ENCODE results near the gene CYB561D2. TPM values are rescaled to one million over a fixed set of nuclear protein-coding genes. Genes with fewer than 3 reads are reported as not detected.

CYB561D2 gene
- total RNA-seq, 1 donor from 2014 or later, result 27.5 TPM

DNA sequence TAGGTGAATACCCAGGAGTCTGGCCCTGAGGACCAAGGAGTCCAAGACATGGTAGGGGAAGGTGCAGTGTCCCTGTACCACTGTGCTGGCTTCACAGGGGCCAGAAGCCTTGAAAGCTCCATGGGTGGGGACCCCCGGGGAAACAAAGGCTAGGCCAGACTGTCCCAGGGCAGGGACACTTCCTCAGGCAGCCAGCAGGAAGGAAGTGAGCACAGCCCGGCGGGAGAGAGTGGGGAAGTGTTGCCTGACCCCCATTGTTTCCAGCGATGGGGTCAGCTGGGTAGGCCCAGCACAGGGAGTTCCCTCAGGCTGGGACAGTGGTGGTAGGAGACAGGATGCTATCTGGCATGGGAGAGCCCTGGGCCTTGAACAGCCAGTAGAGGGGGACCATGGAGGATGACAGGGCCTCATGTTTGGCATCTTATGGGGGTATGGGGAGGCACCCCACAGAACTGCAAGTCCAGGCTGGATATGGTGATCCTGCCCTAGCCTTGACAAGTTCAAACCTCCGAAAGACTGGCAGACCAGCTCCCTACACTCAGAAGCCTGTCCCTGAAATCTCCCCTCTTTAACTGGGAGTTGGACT lies 27.0 kb upstream of the CYB561D2 start:
- no peak for DNase-seq (ENCODE audit: low spot score)

DNA sequence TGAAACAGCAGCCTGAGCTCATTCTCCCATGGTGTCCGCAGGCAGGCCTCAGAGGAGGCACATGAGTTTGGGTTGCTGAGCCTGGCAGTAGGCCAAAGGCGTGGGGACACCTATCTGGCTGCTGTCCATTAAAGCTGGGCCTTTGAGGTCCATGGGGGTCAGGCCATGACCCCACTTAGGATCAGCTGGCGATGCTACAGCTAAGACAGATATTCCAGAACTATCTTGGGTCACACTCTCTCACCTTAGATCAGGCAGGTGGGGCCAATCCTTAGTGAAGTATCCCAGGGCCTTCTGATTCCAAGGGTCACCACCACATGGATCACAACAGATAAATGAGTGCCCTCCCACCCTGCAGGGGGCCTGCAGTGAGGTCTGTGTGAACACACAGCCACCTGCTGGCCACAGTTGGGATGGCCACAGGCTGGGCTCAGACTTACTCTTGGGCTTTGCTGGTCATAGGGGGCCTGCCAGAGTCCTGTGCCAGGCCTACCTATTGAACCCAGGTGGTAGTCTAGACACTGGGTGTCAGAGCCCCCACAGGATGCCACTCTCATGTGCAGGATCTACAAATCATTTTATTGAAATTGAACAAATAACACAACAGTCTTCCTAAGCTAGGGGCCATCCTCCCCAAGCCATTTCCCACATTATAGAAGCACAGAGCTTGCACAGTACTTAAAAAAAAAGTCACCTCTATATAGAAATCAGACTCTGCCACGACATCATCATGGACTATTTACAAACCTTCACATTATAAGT lies 26.1 kb upstream of the CYB561D2 start:
- DNase-seq (ENCODE audit: low spot score), result no peak

DNA sequence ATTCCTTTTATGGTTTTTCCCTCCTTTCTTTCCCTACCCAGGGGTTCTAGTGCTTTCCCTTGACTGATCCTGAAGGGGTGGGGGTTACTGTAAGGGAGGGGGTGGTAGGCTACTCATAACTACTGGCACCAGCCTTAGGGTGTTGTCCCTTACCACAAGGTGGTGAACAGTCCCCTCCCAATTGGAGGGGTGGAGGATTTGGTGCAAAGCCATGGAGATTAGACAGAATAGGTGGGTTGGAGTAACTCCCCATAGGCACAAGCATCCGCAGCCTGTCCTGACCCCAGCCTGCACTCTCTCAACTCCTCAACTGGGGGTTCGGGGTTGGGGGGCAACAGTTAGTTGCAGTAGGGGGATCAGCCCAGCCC lies 25.6 kb upstream of the CYB561D2 start:
- no peak for DNase-seq (ENCODE audit: low spot score)

DNA sequence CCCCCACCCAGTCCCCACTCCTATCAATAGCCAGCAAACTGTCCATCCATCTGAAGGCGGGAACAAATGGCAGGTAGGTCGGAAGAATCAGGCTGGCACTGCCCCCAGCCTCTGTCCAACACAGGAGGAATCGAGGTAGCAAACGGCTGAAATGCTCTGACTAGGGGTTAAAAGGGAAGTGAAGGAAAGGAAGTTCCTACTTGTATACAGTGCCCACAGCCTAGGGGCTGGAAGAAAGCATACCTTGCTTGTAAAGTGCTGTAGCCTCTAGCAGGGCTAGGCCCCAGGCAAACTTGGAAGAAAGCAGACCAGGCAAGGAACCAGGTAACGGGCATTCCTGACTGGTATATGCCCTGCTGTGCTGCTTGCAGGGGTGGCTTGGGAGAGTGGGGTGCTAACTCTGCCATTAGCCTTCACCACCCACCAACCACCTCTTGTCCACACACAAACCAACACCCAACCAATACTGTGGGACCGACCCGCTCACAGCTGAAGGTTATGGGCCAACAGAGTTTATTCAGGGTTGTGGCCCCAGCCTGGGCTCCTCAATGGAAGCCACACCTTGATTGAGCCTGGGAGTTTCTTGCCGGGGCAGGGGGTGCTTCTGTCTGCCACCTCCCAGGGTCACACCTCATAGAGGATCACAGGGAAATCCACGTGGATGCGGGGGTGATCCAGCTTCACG lies 25.0 kb upstream of the CYB561D2 start:
- no peak for DNase-seq (ENCODE audit: low spot score)

DNA sequence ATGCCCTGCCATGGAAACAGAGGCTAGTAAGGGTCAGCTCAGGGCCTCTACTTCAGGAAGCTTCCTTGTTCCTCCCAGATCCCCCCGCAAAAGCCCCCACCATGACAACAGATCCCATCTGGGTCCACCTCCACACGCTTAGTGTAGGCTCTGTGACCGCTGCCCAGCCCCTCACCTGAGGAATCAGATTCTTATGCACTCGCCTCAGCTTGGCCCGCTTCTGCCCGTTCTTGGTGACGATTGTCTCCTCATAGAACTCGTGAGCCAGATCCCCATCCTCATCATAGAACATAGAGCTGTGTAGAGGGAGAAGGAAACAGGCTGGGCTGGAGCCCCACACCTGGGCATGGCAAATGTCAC lies 24.5 kb upstream of the CYB561D2 start:
- DNase-seq (ENCODE audit: low spot score), result no peak

DNA sequence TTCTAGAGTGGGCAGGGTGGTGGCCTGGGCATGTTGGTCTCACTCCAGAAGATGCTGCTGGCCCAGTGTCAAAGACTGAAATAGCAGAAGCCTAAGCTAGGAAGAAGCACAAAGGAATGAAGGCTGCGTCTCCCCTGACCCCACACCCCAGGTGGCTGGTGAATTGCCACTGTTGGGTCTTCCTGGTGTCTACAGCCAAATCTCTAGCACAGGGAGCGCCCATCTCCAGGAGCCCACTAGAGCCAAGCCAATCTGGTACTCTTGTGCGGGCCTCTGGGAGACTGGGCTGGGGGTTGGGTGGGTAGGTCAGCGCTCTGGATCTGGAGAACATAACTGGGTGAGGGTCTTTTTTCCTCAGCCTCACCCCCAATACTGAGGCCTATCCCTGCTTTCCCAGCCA lies 23.5 kb upstream of the CYB561D2 start:
- DNase-seq (ENCODE audit: low spot score), result no peak

DNA sequence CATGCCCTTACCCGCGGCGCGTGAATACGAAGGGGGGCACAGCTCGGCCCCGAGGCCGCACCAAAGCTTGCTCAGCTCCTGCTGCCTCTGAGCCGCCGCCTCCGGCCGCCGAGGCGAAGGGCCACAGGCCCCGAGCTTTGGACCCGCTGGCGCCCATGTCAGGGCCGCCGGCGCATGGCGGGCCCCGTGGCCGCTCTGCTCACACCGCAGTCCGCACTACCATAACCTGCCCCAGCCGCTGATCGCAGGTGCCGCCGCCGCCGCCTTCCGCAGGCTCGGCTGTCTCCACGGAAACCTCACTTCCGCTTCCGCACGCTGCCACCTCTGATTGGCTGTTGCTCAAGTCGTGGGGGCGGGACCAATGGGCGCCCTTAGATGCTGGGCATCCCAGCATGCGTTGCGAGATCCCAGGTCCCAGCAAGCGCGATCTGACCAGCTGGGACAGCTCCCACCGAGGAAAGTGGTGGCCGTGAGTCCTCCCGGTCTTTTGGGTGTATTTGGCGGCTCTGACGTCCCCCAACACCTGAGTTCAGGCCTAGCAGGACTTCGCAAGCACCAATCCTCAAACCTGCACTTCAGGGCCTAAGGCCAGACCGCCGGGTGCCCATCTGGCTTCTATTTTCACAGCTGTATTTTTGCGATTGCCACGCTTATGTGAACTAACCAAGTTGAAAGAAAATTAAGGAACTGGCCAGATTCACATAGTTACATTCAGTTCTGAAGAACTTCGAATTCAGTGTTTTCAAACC lies 22.5 kb upstream of the CYB561D2 start, which contains the start of gene TUSC2:
TUSC2 (minus strand) TSS at position 281 of the 749 bp plus-strand sequence; CDS start at position 157, 124 bp downstream.
- DNase-seq (ENCODE audit: low spot score), result peak; percentile 97

DNA sequence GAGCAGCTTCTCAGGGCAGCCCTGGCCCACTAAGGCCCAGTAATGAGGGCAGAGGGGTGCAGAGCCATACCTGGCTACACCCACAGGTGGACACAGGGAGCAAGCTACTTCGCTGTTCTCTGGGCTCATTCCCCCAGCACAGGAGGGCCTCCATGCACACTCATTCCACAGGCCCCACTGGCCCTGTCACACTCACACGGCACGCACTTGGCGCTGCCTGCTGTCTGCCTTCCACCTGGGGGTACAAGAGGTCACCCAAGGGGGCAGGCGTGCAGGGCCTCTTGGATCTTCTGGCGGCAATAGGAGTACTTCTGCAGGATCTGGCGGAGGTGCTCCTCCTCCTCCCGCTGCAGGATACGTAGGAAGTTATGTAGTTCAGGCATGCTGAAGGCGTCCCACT lies 20.3 kb upstream of the CYB561D2 start:
- DNase-seq (ENCODE audit: low spot score), result no peak

DNA sequence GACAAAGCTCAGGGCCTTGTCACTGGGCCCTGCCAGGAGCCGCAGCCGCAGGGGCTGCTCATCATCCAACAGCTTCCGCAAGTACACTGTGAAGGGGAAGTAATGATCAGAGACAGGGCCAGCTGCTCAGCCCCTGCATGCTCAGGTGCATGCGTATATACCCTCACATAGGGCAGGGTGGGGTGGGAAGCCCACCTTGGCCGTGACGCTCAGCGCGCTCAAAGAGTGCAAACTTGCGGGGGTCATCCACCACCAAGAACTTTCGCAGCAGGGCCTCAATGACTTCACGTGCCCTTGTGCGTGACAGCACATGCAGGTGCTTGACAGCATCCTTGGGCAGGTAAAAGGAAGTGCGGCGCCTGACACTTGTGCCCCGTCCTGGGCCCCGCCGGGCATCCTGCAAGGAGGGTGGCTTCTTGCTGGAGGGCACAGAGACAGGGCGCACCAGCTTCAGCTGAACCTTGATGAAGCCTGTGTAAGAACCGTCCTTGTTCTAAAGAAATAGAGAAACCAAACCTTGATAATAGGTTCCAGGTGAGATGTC lies 19.2 kb upstream of the CYB561D2 start:
- no peak for DNase-seq (ENCODE audit: low spot score)

DNA sequence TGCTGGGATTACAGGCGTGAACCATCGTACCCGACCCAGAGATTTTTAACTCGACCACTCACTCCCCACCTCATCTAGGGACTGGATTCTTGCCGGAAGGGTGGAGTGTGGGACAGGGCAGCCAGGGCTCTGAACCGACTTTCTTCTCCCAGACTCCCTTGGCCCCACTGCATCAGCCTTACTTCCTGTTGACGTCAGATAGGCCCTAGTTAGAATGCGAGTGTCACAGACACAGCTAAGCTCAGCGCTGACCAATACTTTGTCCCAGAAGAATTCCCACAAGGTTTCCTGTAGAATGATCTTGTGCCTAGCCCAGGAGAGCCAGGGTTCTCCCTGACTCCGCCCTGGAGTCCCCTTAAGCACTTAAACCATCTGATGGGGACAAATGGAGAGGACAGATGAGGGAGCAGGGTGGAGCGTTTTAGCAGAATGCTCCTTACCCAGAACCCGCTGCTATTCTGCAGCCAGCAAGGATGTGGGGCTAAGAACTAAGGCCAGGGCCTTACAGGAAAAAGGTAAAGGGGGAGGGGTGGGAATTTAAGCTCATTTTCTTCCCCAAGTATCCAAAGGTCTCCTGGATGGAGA lies 16.8 kb upstream of the CYB561D2 start:
- no peak for DNase-seq (ENCODE audit: low spot score)

DNA sequence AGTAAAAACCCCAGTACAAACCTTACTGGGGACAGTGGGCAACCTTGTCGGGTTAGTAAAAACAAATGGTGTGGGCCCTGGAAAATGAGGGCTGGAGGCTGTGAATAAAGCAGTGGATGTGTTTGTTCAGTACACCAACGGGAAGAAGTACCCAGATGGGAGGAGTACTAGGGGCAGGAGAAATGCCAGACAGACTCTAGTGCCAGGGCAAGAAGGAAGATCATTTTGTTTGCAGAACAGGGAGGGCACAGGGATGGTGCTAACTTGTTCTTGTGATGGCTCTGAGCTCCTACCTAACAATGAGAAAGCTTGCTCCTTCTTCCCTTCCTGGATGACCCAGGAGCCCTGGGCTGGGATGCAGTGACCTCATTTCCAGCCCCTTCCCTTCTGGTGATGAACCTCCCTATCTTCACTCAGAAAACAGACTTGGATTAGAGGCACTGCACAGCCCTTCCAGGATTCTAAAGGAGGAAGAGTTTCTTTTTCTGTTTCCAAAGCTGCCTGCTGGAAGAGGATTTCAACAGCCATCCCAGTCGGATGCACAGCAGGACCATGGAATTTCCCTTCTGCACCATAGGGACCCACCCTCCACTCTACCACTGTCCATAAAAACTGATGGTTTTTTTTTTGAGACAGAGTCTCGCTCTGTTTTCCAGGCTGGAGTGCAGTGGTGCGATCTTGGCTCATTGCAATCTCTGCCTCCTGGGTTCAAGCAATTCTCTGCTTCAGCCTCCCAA lies 16.2 kb upstream of the CYB561D2 start:
- no peak for DNase-seq (ENCODE audit: low spot score)

DNA sequence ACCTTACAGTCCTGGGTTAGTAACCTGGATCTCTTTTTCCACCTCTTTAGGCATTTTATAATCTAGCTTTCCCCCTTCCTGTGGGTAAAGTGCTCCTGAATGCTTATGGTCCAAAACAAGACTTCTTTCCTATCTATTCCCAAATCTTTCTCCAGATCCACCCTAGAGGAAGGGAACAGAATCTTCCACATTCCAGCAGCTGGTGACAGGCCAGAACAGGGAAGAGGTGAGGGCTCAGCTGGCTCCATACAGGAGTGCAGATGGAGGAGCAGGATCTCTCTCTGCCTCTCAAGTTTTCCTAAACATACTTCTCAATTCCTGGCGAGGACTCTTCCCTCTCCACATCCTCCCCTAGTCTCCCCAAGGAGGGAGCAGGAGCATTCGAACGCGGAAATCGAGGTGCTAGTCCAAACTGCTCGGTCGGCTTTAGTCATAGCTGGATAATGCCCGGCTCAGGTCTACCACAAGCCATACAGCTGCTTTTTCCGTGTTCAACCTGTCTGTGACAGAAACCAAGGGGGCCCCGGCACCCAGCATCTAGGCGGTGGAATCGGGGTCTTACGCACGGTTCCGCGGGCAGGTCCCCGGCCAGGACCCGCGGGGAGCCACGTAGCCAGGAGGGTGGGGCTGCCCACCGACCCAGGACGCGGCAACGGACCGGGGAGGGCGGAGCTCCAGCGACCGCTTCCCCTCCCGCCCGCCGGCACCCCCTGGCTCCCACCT lies 14.0 kb upstream of the CYB561D2 start:
- no peak for DNase-seq (ENCODE audit: low spot score)

DNA sequence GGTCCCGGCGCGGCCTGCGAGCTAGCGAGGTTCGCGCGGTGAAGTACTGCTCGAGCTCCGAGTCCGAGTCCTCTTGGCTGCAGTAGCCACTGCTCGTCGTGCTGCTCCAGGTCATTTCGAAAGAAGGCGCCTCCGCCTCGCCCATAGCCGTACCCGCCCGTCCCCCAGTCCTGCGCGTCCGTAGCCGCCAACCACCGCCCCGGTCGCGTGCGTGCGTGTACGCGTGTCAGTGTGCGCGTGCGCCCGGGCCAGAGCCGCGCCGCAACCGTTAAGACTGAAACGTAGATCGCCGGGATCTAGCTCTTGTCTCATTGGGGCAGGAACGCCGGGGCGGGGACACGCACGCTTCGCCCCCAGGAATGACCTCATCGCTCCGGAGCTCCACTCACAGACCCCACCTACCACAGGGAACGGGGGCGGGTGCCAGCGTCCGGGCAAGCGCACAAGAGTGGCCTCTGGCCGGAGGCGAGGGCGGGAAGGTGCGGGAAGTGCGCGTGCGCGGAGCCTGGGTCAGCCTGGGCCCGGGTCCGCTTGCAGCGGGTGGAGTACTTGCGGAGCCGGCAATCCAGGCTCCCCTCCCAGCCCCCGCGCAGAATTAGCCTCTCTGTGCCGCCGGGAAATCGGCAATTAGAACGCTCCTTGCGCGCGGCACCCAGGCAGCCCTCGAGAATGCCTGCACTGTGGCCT lies 13.3 kb upstream of the CYB561D2 start:
- DNase-seq (ENCODE audit: low spot score), result peak; percentile 99

DNA sequence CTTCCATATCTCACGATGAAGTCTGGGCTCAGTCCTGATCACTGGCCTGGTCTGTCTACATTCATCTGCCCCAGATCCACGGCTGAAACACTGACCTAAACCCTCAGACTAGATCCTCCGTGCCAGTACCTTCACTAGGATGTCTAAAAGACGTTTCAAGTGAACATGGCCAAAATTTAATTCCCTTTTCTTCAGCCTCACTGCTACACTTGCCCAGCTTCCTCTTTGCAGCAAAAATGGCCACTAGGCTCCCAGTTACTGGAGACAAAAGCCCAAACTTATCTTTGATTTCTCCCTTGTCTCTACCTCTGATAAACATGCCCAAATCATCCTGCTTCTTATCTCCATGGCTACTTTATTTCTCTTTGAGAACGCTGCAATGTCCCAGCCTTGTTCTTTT lies 11.7 kb upstream of the CYB561D2 start:
- DNase-seq (ENCODE audit: low spot score), result no peak

DNA sequence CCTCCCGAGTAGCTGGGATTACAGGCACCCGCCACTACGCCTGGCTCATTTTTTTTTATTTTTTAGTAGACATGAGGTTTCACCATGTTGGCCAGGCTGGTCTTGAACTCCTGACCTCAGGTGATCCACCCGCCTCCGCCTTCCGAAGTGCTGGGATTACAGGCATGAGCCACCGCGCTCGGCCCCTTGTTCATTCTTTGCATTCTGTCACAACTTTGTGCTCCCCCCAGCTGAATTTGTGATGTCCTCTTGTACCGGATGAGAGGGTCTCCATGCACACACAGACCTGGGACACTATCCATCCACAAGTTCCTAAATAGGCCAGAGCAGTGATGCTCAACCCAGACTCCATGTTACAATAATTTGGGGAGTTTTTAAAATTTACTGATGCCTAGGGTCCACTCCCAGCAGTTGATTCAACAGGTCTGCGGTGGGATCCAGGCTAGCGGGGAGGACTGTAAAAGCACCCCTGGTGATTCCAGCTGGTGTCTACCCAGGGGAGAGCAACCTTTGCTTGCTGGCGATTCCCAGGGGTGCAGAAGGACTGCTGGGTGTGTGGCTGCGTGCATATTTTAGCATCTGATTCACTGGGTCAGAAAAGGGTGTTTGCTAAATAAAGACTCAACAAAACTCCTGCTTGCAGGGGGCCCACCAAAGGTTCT lies 11.0 kb upstream of the CYB561D2 start:
- no peak for DNase-seq (ENCODE audit: low spot score)

DNA sequence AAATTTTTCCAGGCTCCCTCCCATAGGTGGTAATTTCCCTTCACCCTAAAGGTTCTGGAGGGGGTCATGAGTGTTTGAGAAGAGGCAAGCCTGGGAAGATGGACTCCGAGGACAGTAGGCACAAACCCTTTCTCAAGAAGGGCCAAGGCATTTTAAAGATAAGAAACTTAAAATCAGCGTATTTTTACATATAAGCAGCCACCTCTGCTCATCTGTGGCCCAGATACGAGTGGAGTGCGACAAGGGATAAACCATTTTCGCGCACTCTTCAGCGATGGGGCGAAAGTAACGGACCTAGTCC lies 10.6 kb upstream of the CYB561D2 start:
- DNase-seq (ENCODE audit: low spot score), result no peak

DNA sequence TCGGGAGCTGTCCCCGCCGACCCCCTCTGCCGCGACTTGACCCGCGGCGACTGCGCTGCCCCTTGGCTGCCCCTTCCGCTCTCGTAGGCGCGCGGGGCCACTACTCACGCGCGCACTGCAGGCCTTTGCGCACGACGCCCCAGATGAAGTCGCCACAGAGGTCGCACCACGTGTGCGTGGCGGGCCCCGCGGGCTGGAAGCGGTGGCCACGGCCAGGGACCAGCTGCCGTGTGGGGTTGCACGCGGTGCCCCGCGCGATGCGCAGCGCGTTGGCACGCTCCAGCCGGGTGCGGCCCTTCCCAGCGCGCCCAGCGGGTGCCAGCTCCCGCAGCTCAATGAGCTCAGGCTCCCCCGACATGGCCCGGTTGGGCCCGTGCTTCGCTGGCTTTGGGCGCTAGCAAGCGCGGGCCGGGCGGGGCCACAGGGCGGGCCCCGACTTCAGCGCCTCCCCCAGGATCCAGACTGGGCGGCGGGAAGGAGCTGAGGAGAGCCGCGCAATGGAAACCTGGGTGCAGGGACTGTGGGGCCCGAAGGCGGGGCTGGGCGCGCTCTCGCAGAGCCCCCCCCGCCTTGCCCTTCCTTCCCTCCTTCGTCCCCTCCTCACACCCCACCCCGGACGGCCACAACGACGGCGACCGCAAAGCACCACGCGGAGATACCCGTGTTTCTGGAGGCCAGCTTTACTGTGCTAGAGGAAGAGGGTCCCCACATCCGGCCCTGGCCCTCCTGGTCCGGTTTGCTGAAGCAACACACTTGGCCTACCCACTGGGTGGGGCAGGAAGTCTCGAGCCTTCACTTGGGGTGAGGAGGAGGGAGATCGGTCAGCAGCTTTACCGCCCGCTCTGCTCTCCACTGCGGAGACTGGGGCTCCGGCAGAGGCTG lies 10.0 kb upstream of the CYB561D2 start, which contains the start of gene RASSF1:
RASSF1 (minus strand) TSS at position 389 of the 882 bp plus-strand sequence; CDS start at position 358, 31 bp downstream.
- peak; percentile 80 for DNase-seq (ENCODE audit: low spot score)

DNA sequence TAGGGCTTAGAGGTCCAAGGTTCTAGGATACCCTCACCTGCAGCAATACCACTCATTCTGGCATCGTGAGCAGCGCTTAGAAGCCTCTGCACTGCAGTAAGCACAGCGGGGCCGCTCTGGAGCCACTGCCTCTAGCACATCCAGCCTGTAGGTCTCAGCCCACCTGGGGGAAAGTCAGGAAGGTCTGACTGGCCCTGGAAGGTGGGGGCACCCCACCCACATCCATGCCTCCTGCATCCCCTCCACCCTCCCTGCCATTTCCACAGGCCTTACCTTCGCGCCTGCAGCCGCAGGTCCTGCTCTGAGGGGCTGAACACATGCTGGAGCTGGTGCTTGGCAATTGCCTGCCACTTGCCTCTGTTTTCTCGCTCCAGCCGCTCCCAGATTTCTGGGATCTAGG lies 9.1 kb upstream of the CYB561D2 start:
- DNase-seq (ENCODE audit: low spot score), result no peak
